Measurements from ENCODE around the gene DGKB.

The DGKB gene

DNA sequence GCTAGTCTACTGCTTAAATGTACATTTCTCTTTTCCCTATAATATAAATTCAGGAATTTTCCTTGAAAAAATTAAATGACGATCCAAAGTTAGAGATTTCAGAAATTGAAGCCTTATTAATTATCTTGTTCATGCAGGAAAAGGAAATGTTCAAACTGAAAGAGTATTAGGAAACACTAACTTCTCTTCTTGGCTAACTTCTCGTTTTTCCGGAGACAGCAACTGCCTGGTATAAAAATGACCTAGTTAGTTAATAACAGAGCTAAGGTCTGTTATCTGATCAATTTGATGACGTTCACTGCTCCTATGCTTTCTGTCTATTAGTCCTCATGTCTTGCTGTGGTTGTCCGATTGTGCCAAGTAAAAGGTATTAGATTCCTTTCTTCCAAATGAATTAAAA, 212.5 kb downstream of the DGKB start:
- no peak overlapping the region for H3K4me3 ChIP-seq (ENCODE audit: low read depth, low read length)
- TF ChIP-seq, protein P1, sequence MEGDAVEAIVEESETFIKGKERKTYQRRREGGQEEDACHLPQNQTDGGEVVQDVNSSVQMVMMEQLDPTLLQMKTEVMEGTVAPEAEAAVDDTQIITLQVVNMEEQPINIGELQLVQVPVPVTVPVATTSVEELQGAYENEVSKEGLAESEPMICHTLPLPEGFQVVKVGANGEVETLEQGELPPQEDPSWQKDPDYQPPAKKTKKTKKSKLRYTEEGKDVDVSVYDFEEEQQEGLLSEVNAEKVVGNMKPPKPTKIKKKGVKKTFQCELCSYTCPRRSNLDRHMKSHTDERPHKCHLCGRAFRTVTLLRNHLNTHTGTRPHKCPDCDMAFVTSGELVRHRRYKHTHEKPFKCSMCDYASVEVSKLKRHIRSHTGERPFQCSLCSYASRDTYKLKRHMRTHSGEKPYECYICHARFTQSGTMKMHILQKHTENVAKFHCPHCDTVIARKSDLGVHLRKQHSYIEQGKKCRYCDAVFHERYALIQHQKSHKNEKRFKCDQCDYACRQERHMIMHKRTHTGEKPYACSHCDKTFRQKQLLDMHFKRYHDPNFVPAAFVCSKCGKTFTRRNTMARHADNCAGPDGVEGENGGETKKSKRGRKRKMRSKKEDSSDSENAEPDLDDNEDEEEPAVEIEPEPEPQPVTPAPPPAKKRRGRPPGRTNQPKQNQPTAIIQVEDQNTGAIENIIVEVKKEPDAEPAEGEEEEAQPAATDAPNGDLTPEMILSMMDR (IDR thresholded peaks at IDR 0.05; ENCODE audit: low read depth, low read length, missing control alignments) = no peak
- DNase-seq (ENCODE audit: low read depth) = no peak

DNA sequence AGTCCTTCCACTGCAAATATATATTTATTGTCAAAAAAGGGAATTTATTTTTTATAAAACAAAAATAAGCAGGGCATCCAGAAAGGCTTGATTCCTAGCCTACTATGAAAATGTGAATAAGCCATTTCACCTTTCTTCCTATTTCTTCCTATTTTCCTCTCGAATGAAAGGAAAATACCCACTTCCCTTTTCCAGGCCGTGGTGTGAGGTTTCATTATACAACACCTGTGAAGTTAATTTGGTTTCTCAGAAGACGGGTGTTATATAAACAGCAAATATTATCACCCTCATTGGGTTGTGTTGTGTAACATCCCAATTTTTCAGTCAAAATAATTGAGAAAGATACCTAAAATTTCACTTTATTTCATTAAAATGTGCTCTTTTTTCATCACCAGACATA, 214.3 kb downstream of the DGKB start:
- TF ChIP-seq, protein P1 (IDR thresholded peaks at IDR 0.05; ENCODE audit: low read depth, low read length, missing control alignments) = no peak
- no peak for DNase-seq (ENCODE audit: low read depth)
- H3K4me3 ChIP-seq (ENCODE audit: low read depth, low read length) = no peak overlapping the region

DNA sequence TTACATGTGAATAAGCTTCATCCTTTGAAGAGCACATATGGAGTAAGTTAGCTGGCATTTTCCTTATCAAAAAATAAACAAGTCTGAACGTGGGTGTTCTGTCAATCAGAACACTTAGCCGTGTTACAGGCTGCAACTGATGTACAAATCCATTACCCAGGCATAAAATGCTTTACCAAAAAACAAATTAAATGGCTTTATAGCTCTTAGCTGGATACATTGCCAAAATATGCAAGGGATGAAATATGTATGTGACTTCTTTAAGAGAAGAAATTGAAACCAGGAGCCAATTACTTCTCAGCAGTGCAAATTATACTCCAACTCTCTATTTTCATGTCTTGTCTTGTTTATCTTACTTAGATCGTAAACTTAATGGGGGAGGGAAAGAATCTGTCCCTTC, 214.8 kb downstream of the DGKB start:
- no peak for DNase-seq (ENCODE audit: low read depth)
- TF ChIP-seq, protein P1 (IDR thresholded peaks at IDR 0.05; ENCODE audit: low read depth, low read length, missing control alignments) = no peak
- no peak overlapping the region for H3K4me3 ChIP-seq (ENCODE audit: low read depth, low read length)

DNA sequence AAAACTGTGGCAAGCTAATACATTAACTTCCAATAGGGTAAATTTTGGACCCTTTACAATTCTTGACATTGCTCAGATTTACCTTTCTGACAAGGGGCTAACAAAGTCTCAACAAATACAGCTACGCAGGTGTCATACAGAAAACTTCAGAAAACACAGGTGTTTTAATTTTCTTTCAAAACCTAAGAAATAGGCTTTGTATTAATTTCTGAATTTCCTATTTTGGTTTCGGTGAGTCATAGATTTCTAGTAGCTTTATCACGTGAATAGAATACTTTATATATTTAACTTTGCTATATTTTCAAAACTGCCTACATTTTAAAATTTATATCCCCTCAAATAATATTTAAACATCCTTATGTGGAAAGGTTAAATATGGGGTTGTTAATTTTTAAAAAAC, 215.3 kb downstream of the DGKB start:
- H3K4me3 ChIP-seq (ENCODE audit: low read depth, low read length) = no peak overlapping the region
- TF ChIP-seq, protein P1 (IDR thresholded peaks at IDR 0.05; ENCODE audit: low read depth, low read length, missing control alignments) = no peak
- DNase-seq (ENCODE audit: low read depth) = no peak

DNA sequence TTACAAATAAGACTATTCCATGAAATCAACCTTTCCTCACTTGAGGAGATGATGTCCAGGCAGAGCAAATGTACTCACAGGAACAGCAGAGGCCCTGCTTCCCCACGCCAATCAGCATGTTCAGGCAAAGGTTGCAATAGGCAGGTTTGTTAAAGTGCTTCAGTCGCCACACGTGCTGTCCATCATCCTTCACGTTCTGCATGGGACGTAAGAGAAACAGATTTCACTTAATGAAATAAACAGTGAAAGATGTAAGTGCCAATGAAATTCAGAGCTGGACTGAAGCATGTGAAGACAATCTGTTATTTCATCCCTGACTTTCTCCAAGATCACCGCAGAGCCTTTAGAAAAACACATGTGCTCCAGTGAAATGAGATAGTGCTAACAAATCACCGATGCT, 217.4 kb downstream of the DGKB start:
- H3K4me3 ChIP-seq (ENCODE audit: low read depth, low read length) = no peak overlapping the region
- DNase-seq (ENCODE audit: low read depth) = no peak
- TF ChIP-seq, protein P1 (IDR thresholded peaks at IDR 0.05; ENCODE audit: low read depth, low read length, missing control alignments) = no peak

DNA sequence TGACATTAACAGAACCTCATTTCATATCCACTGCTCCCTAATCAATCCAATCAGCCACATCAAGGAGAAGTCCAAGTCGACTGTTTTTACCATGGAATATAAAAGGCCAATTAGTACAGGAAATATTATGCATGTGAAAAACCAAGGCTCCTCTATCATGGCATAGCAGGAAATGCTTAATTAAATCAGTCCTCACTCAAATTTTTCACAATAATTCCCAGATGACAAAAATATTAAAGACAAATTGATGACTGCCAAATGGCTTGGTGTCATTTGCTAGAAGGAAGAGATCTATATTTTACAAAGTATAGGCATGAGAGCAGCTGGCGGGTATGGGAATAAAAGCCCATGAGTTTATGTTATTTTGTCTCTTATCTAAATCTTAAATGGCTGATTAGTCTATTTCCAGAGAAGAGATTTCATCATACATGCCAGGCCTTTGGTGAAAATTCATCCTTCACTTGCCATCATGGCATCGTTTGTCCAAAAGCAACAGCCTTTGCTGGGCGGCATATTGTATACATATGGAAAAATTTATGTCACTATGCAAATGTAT, 219.6 kb downstream of the DGKB start:
- no peak overlapping the region for H3K4me3 ChIP-seq (ENCODE audit: low read depth, low read length)
- DNase-seq (ENCODE audit: low read depth) = no peak
- TF ChIP-seq, protein P1 (IDR thresholded peaks at IDR 0.05; ENCODE audit: low read depth, low read length, missing control alignments) = no peak

DNA sequence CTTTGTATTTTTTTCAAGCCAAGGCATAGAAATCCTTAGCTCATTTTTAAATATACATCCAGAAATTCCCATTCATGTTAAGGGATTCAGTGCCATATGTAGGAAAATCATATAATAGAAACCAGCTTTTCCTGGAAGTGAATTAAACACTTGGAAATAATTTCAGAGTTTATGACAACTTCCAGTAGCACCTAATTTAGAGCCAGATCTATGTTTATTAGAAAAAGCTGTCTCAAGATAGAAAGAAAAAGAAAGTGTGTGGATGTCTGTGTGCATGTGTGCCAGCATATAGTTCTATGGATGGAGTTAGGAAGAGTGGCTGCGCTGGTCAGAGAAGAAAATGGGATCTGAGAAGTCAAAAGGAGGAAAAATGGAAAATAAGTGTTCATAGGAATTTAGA, 225.7 kb downstream of the DGKB start:
- DNase-seq (ENCODE audit: low read depth) = no peak
- TF ChIP-seq, protein P1 (IDR thresholded peaks at IDR 0.05; ENCODE audit: low read depth, low read length, missing control alignments) = no peak
- H3K4me3 ChIP-seq (ENCODE audit: low read depth, low read length) = no peak overlapping the region

Data from GM12864 (cell line).